Kidney capillary endothelial cell (primary cell): ENCODE results near the gene DPP6.

Experiments used
- DNase-seq: peaks from one replicate; pipeline ENCODE4 v3.0.0-alpha.2; 2018; ENCODE audit warnings: low spot score

The DPP6 gene

DNA sequence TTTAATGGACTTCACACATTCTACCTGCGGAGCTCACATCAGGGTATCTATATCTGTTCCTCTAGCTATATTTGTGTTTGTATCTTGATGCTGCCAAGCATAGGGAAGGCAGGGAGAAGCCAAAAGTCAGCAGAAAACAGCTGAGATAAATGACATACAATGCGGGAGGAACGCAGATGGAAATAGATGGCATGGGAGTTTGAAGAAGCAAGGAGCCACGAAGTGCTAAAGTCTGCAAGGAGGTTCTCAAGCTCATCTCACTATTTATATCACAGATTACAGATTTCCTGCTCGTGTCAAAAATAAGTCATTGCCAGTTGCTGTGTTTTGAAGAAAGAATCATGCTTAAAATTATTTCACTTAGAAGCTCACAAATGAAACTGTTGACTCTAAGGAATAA is 180.5 kb downstream of the DPP6 start:
- no peak for DNase-seq

DNA sequence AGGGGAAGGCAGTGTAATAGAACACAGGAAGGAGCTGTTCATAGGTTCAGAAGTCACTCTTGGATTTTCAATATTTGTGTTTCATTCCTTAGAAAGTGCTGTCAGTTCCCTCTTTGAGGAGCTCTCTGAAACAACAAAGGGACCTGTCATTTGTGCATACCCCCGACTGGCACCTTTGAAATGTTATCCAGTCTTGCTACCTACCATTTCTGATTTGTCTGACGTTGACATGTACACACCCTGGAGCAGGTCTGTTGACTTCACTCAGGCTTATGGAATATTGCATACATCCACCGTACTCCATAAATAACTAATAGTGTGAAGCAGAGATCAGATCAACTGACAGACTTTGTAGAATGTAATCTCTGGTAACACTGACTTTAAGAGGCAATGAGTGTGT is 189.8 kb downstream of the DPP6 start:
- no peak for DNase-seq

DNA sequence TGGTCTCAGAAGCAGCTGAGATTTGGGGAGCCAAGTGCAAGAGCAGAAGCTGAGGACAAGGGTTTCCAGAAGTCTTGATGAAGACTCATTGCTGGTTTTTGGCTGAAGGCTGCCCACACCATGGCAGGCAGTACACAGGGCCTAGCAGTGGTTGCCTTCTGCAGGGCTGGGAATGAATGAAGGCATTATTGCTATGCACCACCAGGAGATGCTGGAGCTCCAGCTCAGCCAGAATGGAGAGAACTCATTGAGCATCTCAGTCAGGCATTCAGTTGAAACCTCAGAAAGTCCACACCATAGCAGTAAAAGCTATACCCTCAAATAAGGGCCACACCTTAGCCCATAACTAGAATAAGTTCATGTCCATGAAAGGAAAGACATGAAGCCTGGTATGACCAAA is 190.5 kb downstream of the DPP6 start:
- no peak for DNase-seq

DNA sequence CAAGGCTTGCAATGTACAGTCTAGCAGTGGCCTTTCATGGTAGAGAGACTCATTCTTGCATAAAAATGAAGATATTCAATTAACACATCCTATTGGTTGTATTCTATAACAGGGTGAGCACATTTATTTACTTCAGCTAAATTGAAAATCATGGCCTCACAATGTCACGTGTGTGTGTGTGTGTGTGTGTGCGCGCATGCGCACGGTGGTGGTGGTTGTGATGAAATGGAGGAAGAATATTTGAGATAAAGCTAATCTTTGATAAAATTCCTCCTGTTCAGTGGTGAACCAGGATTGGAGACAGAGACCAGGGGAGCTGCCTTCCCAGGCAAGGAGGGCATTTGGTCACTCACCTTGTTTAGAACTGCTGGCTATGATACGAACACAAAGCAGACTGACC is 199.8 kb downstream of the DPP6 start:
- DNase-seq: no peak

DNA sequence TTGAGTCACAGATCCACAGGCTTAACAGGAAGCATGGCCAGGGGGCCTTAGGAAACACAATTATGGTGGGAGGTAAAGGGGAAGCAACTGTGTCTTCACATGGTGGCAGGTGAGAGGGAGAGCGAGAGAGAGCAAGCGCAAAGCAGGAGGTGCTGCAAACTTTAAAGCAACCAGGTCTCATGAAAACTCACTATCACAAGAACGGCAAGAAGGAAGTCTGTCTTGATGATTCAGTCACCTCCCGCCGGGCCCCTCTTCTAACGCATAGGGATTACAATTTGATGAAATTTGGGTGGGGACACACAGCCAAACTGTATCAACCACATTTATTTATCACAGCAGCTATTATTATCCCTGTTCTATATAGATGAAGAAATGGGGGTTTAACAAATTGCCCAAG is 201.6 kb downstream of the DPP6 start:
- no peak for DNase-seq

DNA sequence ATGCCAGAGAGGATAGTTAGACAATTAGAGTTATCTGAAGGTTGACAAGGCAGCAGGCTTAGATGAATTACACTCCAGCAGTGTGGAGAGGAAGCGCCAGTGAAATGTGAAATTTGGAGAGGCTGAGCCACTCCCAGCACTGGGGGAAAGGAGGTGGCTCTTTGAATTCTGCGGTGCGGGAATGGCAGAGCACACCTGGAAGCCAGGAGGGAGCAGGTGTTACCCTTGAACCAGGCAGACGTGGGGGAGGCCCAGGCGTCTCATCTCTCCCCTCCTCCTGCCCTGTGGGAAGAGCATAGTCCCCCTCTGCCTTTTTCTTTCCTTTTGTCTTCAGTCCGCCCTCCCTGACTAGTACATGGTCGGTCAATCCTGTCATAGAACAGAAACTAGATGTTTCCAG is 203.1 kb downstream of the DPP6 start:
- DNase-seq: no peak

DNA sequence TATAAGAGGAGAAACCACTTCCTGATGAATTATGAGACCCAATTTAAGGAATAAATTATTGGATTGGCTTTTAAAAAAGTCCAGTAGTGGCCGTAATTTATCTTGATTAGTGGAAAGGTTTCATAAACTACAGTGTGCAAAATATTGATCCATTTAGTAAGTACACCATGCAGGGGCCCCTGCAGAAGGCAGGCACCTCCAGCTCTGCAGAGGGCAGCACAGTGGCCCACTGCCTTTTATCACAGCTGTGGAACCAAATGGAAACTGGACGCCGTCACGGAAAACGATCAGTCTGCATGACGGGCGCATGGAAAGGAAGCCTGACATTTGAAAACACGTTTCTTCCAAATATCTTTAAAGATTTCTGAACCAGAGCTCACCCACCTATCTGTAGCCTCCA is 204.0 kb downstream of the DPP6 start:
- DNase-seq: no peak

DNA sequence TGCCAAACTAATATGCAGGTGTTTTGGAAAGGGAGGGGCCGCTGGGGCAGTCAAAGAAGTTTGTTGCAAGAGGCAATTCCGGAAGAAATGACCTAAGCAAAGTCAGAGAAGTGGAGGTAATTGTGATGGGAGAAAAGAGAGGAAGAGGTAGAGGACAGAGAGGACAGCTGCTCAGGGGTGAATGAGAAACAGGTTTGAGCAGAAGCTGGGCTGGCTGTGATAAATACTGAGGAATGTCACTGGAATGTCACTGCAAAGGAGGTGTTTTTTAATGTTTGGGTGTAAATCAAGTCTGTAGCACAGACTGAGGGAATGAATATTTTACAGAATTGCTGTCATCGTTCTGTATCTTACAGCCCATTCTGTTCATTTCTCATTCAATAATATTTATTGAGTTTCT is 207.2 kb downstream of the DPP6 start:
- no peak for DNase-seq

DNA sequence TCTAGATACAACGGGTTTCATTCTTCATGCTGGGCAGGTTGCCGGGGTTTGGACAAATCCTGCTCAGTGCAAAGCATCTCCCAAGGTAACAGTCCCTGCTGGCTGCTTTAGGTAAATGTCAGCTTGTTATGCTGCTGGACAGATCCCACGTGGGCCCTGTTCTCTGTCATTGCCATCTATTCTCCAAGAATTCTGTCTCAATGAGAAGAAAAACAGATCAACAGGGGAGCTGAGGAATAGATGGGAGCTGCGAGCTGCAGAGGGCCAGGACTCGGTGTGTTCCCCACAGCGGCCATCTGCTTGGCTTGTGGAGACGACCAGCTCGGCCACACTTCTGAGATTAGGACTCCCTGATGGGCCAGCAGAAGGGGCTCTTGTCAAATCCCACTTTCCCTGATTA is 235.2 kb downstream of the DPP6 start:
- DNase-seq: no peak

DNA sequence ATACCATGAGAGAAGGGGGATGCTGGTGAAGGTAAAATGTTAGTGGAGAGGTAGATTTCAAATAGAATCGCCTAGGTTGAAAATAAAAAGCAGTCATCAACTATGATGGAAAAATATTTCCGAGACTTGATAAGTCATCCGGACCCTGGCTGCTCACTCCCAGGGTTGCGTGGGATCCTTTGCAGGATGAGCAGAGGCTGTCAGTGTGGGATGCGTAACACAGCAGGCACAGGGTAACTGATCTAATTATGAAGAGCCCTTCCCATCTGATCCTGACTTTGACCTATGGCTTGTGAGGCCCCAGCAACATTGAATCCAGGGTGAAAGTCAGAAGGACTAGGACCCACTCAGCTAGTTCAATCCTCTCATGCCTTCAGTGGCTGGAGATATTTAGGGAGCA is 236.9 kb downstream of the DPP6 start:
- DNase-seq: no peak

DNA sequence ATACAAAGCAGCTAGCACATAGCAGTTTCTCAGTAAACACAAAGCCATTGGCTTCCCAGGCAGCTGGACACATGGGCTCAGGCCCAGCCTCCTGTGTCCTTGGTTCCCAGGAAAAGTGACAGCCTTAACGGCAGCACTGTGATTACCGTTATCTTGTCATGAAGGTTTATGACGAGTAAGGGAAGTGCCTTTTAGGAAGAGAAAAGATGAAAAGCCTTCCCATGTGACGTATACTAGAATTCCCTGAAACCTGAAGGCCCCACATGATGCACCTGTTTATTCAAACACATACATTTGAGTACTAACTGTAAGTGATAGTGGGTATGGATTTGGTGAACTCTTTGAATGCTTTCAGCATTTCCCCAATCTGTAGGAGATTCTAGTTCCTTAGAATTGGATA is 244.2 kb downstream of the DPP6 start:
- DNase-seq: no peak

DNA sequence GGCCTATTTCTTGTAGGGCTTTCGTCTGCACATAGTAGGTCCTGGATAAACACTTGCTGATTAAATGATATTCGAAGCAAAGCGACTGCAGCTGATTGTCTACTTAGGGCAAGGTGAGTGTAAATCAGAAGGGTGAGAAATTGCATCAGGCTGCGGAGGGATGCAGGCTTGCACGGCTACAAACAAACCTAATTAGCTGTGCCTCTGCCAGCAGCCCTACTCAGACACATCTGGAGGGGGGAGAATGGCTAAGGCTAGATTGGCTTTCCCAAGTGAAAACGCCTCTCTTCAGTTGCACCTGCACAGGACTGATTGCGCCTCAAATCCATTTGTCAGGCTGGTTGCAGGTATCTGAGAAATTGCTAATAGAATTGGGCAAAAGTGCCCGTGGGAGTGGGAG is 247.5 kb downstream of the DPP6 start:
- DNase-seq: no peak

DNA sequence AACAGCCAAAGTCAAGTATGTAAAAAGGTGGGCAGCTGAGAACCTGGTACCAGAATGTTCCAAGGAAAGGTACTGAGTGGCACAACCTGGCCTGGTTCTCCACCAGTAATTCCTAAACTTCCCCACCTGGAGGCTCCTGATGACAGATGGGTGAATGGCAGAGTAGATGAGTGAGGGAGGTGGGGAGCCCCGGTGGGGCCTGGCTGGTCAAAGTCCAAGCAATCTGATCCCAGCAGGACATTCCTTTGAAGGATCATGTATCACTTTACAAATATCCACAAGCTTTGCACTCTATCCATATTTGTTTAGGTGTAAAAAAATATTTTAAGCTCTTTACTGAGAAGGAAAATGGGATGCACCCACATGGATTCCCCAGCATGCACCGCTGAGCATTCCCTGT is 250.2 kb downstream of the DPP6 start:
- no peak for DNase-seq

DNA sequence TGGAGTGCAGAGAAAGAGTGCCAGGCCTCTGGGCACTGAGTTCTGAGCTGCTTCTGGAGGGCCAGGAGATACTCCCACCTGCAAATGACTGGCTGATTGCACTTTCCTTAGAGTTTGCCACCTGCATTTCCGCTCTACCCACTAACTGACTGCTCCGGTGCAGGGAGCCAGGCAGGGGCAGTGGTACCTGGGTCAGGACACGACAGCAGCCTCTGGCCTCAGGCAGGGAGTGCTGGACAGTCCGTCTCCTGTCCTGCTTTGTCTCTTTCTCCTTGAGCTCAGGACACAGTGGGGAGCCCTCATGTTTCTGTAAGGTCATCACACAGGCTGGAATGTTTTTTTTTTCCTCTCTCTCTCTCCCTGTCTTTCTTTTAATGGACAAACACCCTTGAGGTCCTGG is 252.0 kb downstream of the DPP6 start:
- DNase-seq: no peak

DNA sequence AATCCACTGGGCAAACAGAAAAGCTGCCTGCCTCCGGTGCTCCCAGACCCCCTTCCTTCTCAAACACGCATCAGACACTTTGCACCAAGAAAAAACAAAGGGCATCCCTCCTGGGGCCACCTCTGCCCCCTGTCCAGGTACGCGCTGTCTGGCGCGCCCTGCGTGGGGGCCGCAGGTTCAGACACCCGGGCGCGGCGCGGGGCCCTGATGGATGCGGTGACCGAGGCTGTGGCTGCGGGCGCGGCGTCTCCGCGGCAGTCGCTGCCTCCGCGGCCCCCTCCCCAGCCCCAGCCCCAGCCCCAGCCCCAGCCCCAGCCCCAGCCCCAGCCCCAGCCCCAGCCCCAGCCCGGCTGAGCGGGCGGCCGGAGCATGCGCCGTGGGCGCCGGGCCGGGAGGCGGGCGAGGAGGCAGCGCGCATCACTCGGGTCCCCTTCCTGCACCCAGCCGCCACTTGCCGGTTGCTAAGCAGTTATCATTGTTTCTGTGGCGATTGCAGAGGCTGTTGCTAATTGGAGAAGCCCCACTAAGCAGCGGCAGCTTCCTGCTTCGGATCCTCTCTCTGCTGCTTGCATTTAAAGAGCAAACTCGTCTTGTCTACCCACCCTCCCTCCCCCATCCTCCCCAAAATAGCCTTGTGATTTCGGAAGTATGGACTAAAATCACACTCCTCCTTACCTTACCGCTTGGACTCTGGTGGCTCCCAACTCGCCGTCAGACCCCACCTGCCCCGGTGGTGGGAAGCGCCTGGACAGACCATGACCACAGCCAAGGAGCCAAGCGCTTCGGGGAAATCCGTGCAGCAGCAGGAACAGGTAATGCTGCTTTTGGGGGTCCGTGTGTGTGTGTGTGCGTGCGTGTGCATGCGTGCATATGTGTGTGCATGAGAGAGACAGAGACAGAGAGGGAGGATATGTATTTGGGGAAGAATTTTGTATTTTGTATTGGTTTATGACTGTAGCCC is 252.8 kb downstream of the DPP6 start:
- DNase-seq: no peak

DNA sequence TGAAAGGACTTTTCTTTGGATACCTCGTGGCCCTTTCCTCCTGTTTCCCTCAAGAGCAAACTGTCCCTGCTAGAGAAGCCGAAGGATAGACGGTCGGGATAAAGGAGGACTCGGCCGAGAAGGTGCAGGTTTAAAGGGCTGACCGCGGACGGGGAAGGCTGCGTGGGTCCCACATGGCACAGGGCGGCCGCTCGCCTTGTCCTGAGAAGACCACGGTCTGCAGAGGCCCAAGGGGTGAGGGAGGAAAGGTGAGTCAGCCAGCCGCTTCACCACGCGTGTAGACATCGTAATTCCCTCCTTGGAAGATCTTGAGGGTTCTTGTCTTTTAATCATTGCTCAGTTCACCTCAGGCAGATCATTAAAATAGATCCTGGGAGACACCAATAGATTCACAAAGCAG is 253.8 kb downstream of the DPP6 start:
- no peak for DNase-seq

DNA sequence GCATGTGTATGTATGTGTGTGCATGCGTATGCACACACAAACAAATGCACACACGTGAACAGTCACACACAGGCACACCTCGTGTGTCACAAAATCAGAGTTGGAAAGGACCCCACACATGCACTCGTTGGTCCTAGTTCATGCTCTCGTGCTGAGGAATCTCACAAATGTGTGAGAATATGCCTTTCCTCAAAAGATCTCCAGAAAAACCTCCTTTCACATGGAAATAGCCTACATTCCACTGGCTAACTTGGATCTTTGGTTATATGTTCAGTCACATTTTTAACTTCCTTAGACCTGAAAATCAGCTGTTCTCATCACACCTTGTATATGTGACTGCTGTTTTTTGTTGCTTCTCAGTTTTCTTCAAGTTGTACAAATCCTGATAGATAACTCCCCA is 256.7 kb downstream of the DPP6 start:
- DNase-seq: no peak

DNA sequence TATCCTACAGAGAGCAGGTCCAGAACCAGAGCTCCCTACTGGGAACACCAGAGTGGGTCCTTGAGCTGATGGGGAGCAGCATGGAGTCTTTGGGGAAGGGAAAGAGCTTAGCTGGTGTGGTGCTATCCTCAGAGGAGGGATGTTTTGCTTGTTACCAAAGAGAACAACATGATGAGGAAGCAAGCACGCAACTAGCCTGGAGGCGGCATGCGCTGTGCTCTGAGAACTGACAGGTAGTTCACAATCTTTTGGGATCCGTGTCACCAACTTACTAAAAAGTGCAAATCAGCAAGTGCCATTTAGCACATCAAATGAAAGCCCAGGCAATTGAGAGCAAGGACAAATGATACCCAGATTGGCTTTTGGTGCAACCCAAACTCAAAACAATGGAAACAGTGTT is 257.9 kb downstream of the DPP6 start:
- no peak for DNase-seq

DNA sequence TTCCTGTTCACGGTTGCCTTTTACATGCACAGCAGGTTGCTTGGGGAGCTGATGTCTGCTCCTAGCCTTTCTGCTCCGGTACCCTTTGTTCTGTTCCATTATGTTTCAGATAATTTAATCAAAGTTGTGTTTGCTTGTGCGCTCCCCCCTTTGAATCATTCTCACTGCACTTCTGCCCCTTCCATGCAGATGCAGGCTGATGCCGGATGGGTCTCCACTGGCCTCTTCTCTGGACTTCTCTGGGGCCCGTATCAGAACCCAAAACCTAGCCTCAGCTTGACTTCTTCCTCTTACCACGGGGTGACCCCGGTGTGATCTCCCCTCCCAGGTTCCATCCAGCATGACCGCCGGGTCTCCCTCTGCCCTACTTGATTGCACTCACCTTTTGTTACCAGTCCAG is 272.0 kb downstream of the DPP6 start:
- DNase-seq: no peak

DNA sequence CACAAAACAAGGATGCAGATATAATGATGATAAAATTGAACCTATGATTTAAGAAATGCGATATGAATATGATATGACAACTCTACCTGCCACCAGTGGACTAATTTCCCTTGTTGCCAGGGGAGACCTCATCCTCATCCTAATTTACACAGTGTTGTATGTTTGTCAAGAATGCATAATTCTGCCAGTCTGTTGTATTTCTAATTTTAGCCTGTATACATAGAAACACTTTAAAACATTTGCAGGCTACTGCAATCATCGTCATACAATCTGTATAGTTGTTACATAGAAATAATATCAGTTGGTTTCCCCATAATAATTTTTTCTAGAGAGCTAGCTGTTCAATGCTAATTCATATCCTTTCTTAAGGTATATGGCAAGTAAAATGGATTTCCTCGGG is 274.2 kb downstream of the DPP6 start:
- DNase-seq: no peak

DNA sequence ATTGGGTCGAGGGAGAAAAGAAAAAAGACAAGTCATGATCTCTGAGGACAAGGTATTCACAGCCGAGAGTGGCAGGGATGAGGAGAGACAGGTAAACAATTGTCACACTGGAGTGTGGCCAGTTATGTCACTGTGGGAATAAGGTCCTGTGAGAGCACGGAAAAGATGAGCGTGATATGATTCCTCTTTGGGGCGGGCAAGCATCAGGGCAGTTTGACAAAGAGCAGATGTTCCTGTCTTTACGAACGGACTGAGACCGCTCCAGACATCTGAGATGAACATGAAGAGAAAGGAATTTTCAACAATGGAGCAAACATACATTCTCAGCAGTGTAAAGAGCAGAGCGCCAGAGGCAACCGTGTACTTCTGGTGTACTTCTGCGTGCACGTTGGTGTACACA is 278.1 kb downstream of the DPP6 start:
- DNase-seq: no peak

DNA sequence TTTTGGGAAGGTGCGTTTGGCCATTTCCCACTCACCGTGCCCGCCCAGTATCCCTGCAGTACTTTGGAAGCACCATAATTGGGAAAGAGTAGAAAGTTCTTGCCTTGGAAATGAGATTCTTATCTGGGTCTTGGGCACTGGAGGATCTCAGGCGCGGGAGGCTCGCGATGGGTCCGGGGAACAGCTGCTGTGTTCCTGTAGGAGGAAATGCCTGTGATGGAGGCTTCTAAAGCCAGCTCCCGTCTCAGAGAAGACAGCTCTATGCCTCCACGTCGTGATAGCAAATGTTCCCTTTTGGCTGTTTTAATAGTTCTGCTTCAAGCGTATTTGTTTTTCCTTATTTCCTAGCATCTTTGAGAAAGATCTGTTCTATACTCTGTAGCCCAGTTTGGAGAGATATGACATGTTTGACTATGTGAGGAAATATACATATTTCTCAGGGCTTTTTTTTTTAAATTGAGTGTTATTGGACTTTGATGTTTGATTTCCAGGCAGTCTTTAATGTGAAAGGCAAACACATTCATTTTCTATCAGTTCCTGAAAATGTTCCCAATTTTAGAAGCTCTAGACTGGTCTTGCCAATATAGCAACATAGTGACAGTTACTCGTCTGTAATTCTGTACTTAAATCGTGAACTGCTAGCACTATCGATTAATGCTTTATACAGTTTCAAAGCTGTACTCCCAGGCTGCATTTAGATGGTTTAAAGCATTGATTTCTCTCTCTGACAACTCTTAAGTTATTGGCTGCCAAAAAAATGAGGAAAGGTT is 280.8 kb downstream of the DPP6 start:
- DNase-seq: no peak

DNA sequence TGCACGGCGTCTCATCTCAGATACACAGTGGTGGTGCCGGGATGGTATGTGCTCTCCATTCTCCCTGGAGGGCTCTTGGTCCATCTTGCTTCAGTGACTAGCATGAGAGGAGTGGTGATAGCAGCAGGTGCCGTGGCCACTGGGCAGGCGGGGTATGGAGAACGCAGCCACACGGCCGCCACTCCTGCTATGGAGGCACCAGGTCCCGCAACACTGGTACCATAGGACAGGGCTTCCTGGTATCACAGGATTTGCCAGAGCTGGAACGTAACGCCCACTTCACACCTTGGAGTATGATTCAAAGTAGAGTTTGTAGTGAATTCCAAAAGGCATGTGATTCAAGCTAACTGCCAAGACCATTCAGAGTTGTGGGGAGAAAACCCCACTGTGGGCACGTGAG is 284.1 kb downstream of the DPP6 start:
- DNase-seq: no peak
